ENCODE data around the gene HOXD11. TPM values are rescaled to one million over a fixed set of nuclear protein-coding genes. Genes with fewer than 3 reads are reported as not detected.
A peak's percentile ranks its signal among the peaks of the same experiment; 100 is the strongest.

Gene HOXD11
- total and polyA plus RNA-seq, 2 donors (not counting 1 experiment from before 2014, with no cell fraction given) = not detected

DNA sequence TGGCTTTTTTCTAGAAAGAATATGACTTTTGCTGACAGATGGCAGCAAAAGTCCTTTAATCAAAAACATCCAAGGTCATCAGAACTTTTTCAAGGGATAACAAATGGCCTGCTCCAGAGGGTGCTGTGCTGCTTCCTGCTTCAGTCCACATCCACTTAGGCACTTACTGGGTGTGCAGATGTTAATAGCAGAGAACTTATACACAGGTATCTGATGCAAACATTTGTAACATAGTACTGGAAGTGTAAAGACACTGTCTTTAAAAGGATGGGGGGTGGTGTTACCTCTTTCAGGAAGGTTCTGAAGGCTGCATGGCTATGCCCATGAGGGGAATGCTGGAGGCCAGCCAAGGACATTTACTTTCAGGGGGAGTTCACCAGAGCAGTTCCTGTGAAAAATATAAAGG is 28.0 kb downstream of the HOXD11 start:
- H3K27me3 ChIP-seq (replicated peaks in 1 of 4; ENCODE audit: control extremely low read depth in 1 of 4, control insufficient read depth in 3 of 4, insufficient read depth in 4 of 4, low read length in 3 of 4) = peaks cover 0 to 88% (median 84%) of the 10 kb centered on the region in 4 experiments
- H3K27ac Mint-ChIP-seq = peak overlapping the region; percentile 15
- H2AFZ ChIP-seq (ENCODE audit: insufficient read depth, low read depth, low read length, poor library complexity, severe bottlenecking) = no peak overlapping the region
- H3K4me1 ChIP-seq (ENCODE audit: control insufficient read depth in 2 of 2, insufficient read depth in 2 of 2, low read length in 2 of 2) = peaks cover 21 to 51% of the 10 kb centered on the region in 2 donors
- ATAC-seq (ENCODE audit: low read depth) (no peak), DNase-seq (no peak)
- H3K36me3 ChIP-seq (replicated peaks in 1 of 2; ENCODE audit: control extremely low read depth in 1 of 2, control insufficient read depth in 1 of 2, extremely low read depth in 1 of 2, insufficient read depth in 2 of 2, low read length in 1 of 2) = no peaks in the 10 kb centered on the region
- no peaks in the 10 kb centered on the region for H3K79me2 ChIP-seq (ENCODE audit: control insufficient read depth, insufficient read depth, low read length)
- no peak overlapping the region for H3K27ac ChIP-seq (ENCODE audit: low read length in 2 of 2)
- ChIA-PET CTCF (no interaction called here), POLR2A (no interaction called here)
- peaks cover 0 to 22% (median 6%) of the 10 kb centered on the region in 3 donors for H3K9me3 ChIP-seq (ENCODE audit: control extremely low read depth in 1 of 3, control insufficient read depth in 2 of 3, insufficient read depth in 1 of 3, low read length in 2 of 3)
- intact Hi-C loops (cut with micrococcal nuclease) = no loop called here
- H3K4me2 ChIP-seq (replicated peaks; ENCODE audit: low read depth, low read length, poor library complexity, severe bottlenecking) = no peak overlapping the region
- peaks cover 33% of the 10 kb centered on the region for H3K4me1 Mint-ChIP-seq
- no peak overlapping the region for H3K9ac ChIP-seq (ENCODE audit: low read length)
- H3K9me3 Mint-ChIP-seq (ENCODE audit: insufficient read depth) = no peaks in the 10 kb centered on the region
- TF ChIP-seq EZH2 (IDR thresholded peaks at IDR 0.05; ENCODE audit: borderline replicate concordance, insufficient read depth, low read depth, low read length, poor library complexity, severe bottlenecking) = no peak
- TF ChIP-seq, protein P1, sequence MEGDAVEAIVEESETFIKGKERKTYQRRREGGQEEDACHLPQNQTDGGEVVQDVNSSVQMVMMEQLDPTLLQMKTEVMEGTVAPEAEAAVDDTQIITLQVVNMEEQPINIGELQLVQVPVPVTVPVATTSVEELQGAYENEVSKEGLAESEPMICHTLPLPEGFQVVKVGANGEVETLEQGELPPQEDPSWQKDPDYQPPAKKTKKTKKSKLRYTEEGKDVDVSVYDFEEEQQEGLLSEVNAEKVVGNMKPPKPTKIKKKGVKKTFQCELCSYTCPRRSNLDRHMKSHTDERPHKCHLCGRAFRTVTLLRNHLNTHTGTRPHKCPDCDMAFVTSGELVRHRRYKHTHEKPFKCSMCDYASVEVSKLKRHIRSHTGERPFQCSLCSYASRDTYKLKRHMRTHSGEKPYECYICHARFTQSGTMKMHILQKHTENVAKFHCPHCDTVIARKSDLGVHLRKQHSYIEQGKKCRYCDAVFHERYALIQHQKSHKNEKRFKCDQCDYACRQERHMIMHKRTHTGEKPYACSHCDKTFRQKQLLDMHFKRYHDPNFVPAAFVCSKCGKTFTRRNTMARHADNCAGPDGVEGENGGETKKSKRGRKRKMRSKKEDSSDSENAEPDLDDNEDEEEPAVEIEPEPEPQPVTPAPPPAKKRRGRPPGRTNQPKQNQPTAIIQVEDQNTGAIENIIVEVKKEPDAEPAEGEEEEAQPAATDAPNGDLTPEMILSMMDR (IDR thresholded peaks at IDR 0.05) = no peak
- H3K4me3 ChIP-seq (ENCODE audit: control extremely low read depth in 1 of 5, extremely low read depth in 1 of 5, insufficient read depth in 1 of 5, low read depth in 2 of 5, low read length in 4 of 5) = no peak overlapping the region
- H4K20me1 ChIP-seq (ENCODE audit: control insufficient read depth, insufficient read depth, low read length, poor library complexity, severe bottlenecking) = no peaks in the 10 kb centered on the region
- H3K4me3 Mint-ChIP-seq = no peak overlapping the region
- H3K27me3 Mint-ChIP-seq = peaks cover 84% of the 10 kb centered on the region

DNA sequence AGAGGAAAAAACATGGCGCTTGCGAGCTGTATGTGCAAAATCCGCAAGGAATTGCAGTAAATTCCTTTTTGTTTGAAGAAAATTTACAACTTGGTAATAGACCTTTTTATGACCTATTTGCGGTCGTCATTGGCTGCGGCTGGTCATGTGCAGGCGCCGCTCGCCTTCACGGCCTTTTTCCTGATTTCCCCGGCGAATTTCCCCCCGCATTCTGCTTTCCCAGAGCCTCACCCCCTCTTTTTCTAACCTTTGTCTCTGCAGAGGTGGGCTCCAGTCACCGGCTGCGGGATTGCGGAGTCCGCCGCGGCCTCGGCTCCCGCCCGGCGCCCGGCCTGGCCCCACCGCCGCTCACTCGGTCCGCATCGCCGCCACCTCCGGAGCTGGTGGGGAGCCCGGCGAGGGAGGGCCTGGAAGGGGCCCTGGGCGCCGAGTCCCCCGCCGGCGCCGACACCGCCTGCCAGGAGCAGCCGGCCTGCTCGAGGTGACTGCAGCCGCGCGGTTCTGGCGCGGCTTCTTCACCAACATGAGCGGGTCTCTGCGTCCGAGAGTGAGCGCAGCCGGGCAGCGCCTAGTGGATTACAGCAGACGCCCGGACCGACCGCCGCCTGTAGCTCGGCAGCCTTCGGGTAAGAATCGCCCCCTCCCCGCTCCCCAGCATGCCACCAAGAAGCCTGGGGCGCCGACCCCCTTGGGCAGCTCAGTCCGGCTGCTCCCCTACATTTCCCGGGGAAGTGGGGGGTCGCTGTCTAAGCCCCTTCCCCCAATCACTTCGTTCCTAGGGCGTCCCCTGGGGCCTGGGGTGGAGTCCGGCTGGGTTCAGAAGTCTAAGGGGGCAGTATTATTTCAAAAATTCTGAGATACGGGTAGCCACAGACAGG is 29.5 kb downstream of the HOXD11 start:
- ATAC-seq (ENCODE audit: low read depth) (no peak), DNase-seq (peak; percentile 33)
- intact Hi-C loops (cut with micrococcal nuclease) = no loop called here
- H3K27me3 ChIP-seq (replicated peaks in 1 of 4; ENCODE audit: control extremely low read depth in 1 of 4, control insufficient read depth in 3 of 4, insufficient read depth in 4 of 4, low read length in 3 of 4) = peaks cover 0 to 91% (median 83%) of the 10 kb centered on the region in 4 experiments
- H4K20me1 ChIP-seq (ENCODE audit: control insufficient read depth, insufficient read depth, low read length, poor library complexity, severe bottlenecking) = no peaks in the 10 kb centered on the region
- H3K36me3 ChIP-seq (replicated peaks in 1 of 2; ENCODE audit: control extremely low read depth in 1 of 2, control insufficient read depth in 1 of 2, extremely low read depth in 1 of 2, insufficient read depth in 2 of 2, low read length in 1 of 2) = no peaks in the 10 kb centered on the region
- no peak overlapping the region for H3K9ac ChIP-seq (ENCODE audit: low read length)
- H3K4me3 ChIP-seq (ENCODE audit: control extremely low read depth in 1 of 5, extremely low read depth in 1 of 5, insufficient read depth in 1 of 5, low read depth in 2 of 5, low read length in 4 of 5) = no peak overlapping the region
- H2AFZ ChIP-seq (ENCODE audit: insufficient read depth, low read depth, low read length, poor library complexity, severe bottlenecking) = peak overlapping the region; percentile 6
- no peaks in the 10 kb centered on the region for H3K79me2 ChIP-seq (ENCODE audit: control insufficient read depth, insufficient read depth, low read length)
- H3K4me1 Mint-ChIP-seq = peaks cover 33% of the 10 kb centered on the region
- no peak overlapping the region for H3K27ac ChIP-seq (ENCODE audit: low read length in 2 of 2)
- ChIA-PET POLR2A (no interaction called here), CTCF (interaction anchor here (1.3 kb wide), 1 partner anchor 17 kb away, joined by 3 read pairs; no protein-coding TSS in a partner anchor)
- peaks cover 0 to 33% (median 6%) of the 10 kb centered on the region in 3 donors for H3K9me3 ChIP-seq (ENCODE audit: control extremely low read depth in 1 of 3, control insufficient read depth in 2 of 3, insufficient read depth in 1 of 3, low read length in 2 of 3)
- no peak overlapping the region for H3K27ac Mint-ChIP-seq
- peak overlapping the region; percentile 43 for H3K4me2 ChIP-seq (replicated peaks; ENCODE audit: low read depth, low read length, poor library complexity, severe bottlenecking)
- H3K9me3 Mint-ChIP-seq (ENCODE audit: insufficient read depth) = no peaks in the 10 kb centered on the region
- peak overlapping the region; percentile 49 for H3K4me3 Mint-ChIP-seq
- TF ChIP-seq, protein P1 (IDR thresholded peaks at IDR 0.05) = no peak
- peak; percentile 35 for TF ChIP-seq EZH2 (IDR thresholded peaks at IDR 0.05; ENCODE audit: borderline replicate concordance, insufficient read depth, low read depth, low read length, poor library complexity, severe bottlenecking)
- 6% methylated on average over 61 of the region's 71 CpGs for WGBS (ENCODE audit: insufficient coverage)
- H3K4me1 ChIP-seq (ENCODE audit: control insufficient read depth in 2 of 2, insufficient read depth in 2 of 2, low read length in 2 of 2) = peaks cover 27 to 48% of the 10 kb centered on the region in 2 donors
- peaks cover 84% of the 10 kb centered on the region for H3K27me3 Mint-ChIP-seq

Data from B cell (primary cell).